ENCODE measurements around the gene GPR137B. TPM values are rescaled to one million over a fixed set of nuclear protein-coding genes. Genes with fewer than 3 reads are reported as not detected.

GPR137B gene
- polyA plus RNA-seq, 1 experiment = 15.7 TPM

GRCh38 chr1:236206548-236206947 lies 64.2 kb downstream of the GPR137B start:
- H3K9me3 ChIP-seq (ENCODE audit: control insufficient read depth, insufficient read depth, low read length) = peaks cover 8% of the 10 kb centered on the region
- H3K27me3 ChIP-seq (ENCODE audit: control insufficient read depth, insufficient read depth, low read length) = no peaks in the 10 kb centered on the region
- CTCF ChIA-PET = interaction anchor here (0.5 kb wide), 1 partner anchor 261 kb away, joined by 3 read pairs; no protein-coding TSS in a partner anchor
- no peak for DNase-seq (ENCODE audit: low read depth, low spot score)
- POLR2A ChIA-PET = no interaction called here
- H3K27ac ChIP-seq (ENCODE audit: low read depth, low read length) = no peak overlapping the region
- no peak overlapping the region for H3K4me3 ChIP-seq (ENCODE audit: low read depth, low read length)
- TF ChIP-seq, protein P1, sequence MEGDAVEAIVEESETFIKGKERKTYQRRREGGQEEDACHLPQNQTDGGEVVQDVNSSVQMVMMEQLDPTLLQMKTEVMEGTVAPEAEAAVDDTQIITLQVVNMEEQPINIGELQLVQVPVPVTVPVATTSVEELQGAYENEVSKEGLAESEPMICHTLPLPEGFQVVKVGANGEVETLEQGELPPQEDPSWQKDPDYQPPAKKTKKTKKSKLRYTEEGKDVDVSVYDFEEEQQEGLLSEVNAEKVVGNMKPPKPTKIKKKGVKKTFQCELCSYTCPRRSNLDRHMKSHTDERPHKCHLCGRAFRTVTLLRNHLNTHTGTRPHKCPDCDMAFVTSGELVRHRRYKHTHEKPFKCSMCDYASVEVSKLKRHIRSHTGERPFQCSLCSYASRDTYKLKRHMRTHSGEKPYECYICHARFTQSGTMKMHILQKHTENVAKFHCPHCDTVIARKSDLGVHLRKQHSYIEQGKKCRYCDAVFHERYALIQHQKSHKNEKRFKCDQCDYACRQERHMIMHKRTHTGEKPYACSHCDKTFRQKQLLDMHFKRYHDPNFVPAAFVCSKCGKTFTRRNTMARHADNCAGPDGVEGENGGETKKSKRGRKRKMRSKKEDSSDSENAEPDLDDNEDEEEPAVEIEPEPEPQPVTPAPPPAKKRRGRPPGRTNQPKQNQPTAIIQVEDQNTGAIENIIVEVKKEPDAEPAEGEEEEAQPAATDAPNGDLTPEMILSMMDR (IDR thresholded peaks at IDR 0.05; ENCODE audit: low read depth, low read length) = no peak

DNA sequence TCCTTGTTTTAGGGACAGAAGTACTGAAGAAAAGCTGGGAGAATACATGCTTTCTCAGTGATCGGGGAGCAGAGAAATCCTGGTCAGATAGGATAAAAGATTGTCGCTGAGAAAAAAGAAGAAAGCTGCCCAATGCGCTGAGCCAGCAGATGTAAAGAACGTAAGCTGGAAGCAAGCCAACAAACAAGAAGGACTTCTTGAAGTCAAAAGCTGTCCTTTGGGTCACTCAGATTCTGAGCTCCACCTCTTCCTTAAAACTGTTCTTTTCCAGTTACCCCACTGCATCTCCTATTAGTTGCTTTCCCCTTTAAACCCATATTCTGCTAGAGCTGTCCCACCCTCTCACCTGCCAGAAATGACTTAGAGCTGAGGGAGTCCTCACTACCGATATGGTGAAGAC lies 64.8 kb downstream of the GPR137B start:
- Histone ChIP-seq H3K27ac (ENCODE audit: low read depth, low read length) (no peak overlapping the region), H3K9me3 (ENCODE audit: control insufficient read depth, insufficient read depth, low read length) (peaks cover 4% of the 10 kb centered on the region), H3K27me3 (ENCODE audit: control insufficient read depth, insufficient read depth, low read length) (no peaks in the 10 kb centered on the region), H3K4me3 (ENCODE audit: low read depth, low read length) (no peak overlapping the region)
- TF ChIP-seq, protein P1 (IDR thresholded peaks at IDR 0.05; ENCODE audit: low read depth, low read length) = no peak
- ChIA-PET CTCF (interaction anchor here (0.5 kb wide), 1 partner anchor 260 kb away, joined by 3 read pairs; no protein-coding TSS in a partner anchor), POLR2A (no interaction called here)
- DNase-seq (ENCODE audit: low read depth, low spot score) = no peak

DNA sequence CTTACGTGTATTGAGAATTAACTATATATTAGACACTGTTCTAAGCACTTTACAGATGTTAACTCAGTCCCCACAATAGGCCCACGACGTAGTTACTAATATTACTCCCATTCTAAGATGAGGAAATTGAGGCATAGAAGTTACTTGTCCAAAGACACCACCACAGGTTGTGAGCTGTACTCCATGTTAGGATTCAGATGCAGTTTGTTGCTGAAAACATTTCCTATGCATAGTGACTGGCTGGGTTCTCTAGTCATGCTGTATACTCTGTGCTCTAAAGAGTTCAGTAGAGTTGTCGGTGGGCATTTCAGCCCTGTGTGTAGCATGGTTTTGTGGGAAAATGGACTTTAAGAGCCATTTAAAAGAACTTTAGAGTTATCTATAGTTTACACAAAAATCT lies 65.2 kb downstream of the GPR137B start:
- DNase-seq (ENCODE audit: low read depth, low spot score) = no peak
- no peak overlapping the region for H3K27ac ChIP-seq (ENCODE audit: low read depth, low read length)
- POLR2A ChIA-PET = no interaction called here
- peaks cover 2% of the 10 kb centered on the region; the same call in 1 of the 2 replicates for H3K9me3 ChIP-seq (ENCODE audit: control insufficient read depth, insufficient read depth, low read length)
- TF ChIP-seq, protein P1 (IDR thresholded peaks at IDR 0.05; ENCODE audit: low read depth, low read length) = no peak
- H3K27me3 ChIP-seq (ENCODE audit: control insufficient read depth, insufficient read depth, low read length) = no peaks in the 10 kb centered on the region
- CTCF ChIA-PET = no interaction called here
- H3K4me3 ChIP-seq (ENCODE audit: low read depth, low read length) = no peak overlapping the region

GRCh38 chr1:236209185-236209584 lies 66.8 kb downstream of the GPR137B start:
- Histone ChIP-seq H3K27me3 (ENCODE audit: control insufficient read depth, insufficient read depth, low read length) (no peaks in the 10 kb centered on the region), H3K4me3 (ENCODE audit: low read depth, low read length) (no peak overlapping the region), H3K27ac (ENCODE audit: low read depth, low read length) (no peak overlapping the region), H3K9me3 (ENCODE audit: control insufficient read depth, insufficient read depth, low read length) (no peaks in the 10 kb centered on the region)
- ChIA-PET CTCF (no interaction called here), POLR2A (no interaction called here)
- DNase-seq (ENCODE audit: low read depth, low spot score) = no peak
- TF ChIP-seq, protein P1 (IDR thresholded peaks at IDR 0.05; ENCODE audit: low read depth, low read length) = no peak

DNA sequence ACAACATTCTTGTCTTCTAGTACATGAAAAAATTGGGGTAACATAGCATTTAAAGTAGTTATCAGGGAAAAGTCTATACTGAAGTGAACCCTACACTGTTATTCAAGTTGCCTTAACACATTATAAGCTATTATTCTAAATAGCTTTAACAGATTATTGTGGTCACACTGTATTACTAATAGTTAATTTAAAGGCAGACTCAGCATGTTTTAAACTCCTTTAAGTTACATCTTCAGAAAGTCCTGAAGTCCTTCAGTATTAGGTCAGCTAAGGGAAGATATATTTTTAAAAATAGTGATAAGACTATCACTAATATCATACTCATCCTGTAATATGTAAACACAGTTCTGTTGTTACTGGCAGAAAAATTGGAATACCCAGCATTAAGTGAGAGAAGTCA lies 67.4 kb downstream of the GPR137B start:
- POLR2A ChIA-PET = no interaction called here
- Histone ChIP-seq H3K4me3 (ENCODE audit: low read depth, low read length) (no peak overlapping the region), H3K27me3 (ENCODE audit: control insufficient read depth, insufficient read depth, low read length) (no peaks in the 10 kb centered on the region), H3K27ac (ENCODE audit: low read depth, low read length) (no peak overlapping the region), H3K9me3 (ENCODE audit: control insufficient read depth, insufficient read depth, low read length) (no peaks in the 10 kb centered on the region)
- TF ChIP-seq, protein P1 (IDR thresholded peaks at IDR 0.05; ENCODE audit: low read depth, low read length) = no peak
- DNase-seq (ENCODE audit: low read depth, low spot score) = no peak
- CTCF ChIA-PET = no interaction called here
